Stimulated activated CD4-positive, alpha-beta T cell treated with anti-CD3 and anti-CD28 coated beads, Interleukin-1b, Interleukin-23, amount 100 ng/mL, for 24 hours (primary cell): ENCODE results near the gene PACS1.

Experiments
- DNase-seq, 4 experiments: peaks; one replicate each; pipeline ENCODE4 v3.0.0-alpha.2; 2020; ENCODE audit warnings: low read depth in 4 of 4, low spot score in 1 of 4

Gene PACS1

GRCh38 chr11:66178183-66178582 lies 108.1 kb downstream of the PACS1 start:
- no peak for DNase-seq

DNA sequence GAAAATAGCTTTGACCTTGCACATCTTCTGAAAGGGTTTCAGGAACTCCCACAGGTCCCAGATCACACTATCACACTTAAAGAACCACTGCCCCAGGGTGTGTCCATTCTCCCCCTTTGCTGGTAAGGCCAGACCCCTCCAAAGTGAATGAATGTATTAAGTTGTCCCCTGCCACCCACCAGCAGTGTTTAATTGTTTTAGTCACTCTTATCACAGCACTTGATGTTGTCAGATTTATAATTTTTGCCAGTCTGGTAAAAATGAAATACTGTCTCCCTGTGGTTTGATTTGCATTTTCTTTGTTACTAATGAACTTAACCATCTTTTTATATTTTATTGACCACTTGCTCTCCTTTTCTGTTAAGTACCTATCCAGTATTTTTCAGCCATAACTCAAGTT lies 108.8 kb downstream of the PACS1 start:
- no peak for DNase-seq

- DNase-seq: no peak
Observed at GRCh38 chr11:66181632-66182315, 111.7 kb downstream of the PACS1 start.

DNA sequence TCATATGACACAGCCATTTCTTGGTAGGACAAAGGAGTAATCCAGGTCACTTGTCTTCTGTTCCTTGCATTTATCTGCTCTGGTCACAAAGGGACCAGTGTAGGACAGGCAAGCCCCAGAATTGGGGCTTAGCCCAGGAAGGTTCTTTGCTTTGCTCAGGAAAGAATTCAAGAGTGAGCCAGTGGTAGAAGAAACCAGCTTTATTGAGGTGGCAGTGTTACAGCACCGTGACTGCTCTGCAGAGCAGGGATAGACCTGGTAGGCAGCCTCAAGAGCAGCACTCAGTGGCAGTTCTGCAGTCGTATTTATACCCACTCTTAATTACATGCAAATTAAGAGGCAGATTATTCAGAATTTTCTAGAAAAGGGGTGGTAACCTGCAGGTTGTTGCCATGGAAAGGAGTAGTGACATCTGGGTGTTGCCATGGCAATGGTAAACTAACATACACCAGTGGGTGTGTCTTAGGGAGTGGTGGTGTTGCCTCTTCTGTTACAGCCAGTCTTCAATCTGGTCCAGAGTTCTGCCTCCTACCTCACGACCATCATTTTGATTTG lies 113.5 kb downstream of the PACS1 start:
- DNase-seq: no peak

GRCh38 chr11:66184728-66185127 lies 114.7 kb downstream of the PACS1 start:
- DNase-seq: no peak

- DNase-seq: no peak
Observed at GRCh38 chr11:66186470-66186869, 116.4 kb downstream of the PACS1 start.

DNA sequence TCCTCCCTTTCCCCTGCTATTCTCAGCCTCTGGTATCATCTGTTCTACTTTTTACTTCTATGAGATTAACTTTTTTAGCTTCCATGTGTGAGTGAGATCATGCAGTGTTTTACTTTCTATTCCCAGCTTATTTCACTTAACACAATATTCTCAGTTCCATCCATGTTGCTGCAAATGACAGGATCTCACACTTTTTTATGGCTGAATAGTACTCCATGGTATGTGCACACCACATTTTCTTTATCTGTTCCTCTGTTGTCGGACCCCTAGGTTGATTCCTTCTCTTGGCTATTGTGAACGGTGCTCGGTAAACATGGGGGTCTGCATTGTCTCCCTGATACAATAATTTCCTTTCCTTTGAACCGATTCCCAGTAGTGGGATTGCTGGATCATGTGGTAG lies 117.4 kb downstream of the PACS1 start:
- no peak for DNase-seq

DNA sequence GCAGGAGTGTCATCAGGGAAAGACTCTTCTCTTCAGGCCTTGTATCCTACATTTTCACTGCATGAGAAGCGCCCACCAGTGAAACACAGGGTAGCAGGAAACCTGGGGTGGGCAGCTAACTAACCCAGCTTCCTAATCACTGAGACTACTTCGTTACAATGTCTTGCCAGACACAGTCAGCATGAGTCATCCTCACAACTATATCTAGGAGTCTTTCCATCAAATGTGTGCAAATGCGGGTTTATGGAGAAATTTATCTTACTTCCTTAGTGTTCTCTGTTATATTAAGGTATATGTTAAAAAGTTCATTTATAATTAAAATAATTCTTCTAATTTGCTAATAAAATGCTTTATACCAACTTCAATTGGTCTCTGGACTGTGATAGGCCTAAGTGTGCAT lies 118.5 kb downstream of the PACS1 start:
- no peak for DNase-seq

- no peak for DNase-seq
Observed at GRCh38 chr11:66189031-66189745, 119.1 kb downstream of the PACS1 start.

- DNase-seq: no peak
Observed at GRCh38 chr11:66190786-66191185, 120.7 kb downstream of the PACS1 start.

- DNase-seq: no peak
Observed at GRCh38 chr11:66192181-66192863, 122.2 kb downstream of the PACS1 start.

DNA sequence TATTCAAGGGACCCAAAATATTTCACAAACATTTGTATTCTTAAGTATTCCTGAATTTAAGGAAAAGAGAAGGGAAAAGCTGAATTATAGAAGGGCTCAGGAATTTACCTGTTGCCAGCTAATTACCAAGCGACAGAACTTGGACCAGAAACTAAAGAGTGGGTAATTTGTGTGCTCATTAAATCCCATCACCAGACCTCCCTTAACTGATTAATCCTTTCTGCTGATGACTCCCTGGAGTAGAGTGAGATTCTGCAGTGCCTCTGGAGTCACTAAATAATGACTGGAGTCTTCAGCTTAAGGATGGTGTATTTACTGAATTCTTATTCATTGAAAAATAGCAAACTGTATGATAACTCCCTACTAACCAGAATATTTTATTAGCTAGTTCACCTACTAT lies 124.3 kb downstream of the PACS1 start:
- no peak for DNase-seq

- no peak for DNase-seq
Observed at GRCh38 chr11:66195867-66196266, 125.8 kb downstream of the PACS1 start.

- no peak for DNase-seq
Observed at GRCh38 chr11:66203847-66204246, 133.8 kb downstream of the PACS1 start.

GRCh38 chr11:66204412-66204811 lies 134.3 kb downstream of the PACS1 start:
- DNase-seq: no peak

DNA sequence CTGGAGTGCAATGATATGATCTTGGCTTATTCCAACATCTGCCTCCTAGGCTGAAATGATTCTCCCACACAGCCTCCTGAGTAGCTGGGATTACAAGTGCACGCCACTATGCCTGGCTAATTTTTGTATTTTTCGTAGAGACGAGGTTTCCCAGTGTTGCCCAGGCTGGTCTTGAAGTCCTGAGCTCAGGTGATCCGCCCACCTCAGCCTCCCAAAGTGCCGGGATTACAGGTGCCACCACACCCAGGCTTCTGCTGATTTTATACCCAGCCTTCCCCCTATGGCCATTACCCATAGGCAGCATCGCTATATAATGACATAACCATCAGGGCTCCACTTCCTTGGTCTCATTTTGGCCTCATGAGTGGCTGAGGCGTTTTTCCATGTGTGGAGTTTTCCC lies 137.7 kb downstream of the PACS1 start:
- no peak for DNase-seq

GRCh38 chr11:66211100-66211499 lies 141.0 kb downstream of the PACS1 start:
- no peak for DNase-seq

- DNase-seq: no peak
Observed at GRCh38 chr11:66216911-66217310, 146.8 kb downstream of the PACS1 start.

- DNase-seq: no peak
Observed at GRCh38 chr11:66218036-66218435, 148.0 kb downstream of the PACS1 start.

- no peak for DNase-seq
Observed at GRCh38 chr11:66218846-66219620, 149.0 kb downstream of the PACS1 start.

DNA sequence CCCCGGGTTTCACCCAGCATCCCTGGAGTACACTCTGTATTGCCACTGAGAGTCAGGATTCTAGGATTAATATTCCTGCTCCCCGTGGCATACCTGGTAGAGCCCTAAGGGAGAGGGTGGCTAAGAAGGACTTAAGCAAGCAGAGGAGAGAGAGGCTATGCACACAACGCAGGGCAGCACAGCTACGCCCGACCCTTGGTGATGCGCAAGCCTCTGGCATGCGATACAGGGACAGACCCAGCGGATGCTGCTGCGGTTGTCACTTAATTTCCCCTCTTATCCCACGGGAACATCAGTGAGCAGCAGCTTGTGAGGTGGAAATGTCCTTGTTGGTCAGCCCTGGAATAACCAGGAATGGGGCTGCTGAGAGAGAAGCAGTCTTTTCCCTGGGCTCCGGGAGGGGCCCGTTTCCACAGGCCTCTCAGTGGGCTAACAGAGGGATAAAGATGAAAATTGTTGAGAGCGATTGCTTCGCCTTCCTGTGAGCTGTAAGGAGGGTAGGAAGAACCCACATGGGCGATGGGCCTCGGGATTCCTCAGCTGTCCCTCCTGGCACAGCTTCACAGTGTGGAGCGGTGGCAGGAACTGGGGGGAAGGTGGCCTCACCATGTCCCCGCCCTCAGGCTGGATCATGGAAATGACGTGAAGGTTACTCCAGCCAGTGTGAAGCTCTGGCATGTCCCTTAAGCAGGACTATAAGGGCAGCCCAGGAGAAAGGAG lies 149.9 kb downstream of the PACS1 start:
- DNase-seq: no peak
